HFF-Myc (cell line): Measurements from ENCODE around the gene CYB5R2.

ENCODE experiments used
- DNase-seq: peaks from one replicate; pipeline ENCODE4 v3.0.0-alpha.2; 2011; ENCODE audit warnings: low read depth; ENCODE audit errors: extremely low read depth
- H3K4me3 ChIP-seq: replicated peaks from 2 replicates; pipeline ENCODE4 v1.5.1; 2011; ENCODE audit warnings: low read depth, mild to moderate bottlenecking, control low read depth, low read length
- CTCF ChIP-seq: IDR thresholded peaks from 2 replicates; pipeline ENCODE4 v1.5.1; 2012; ENCODE audit warnings: mild to moderate bottlenecking, low read depth, low read length, control low read depth; ENCODE audit errors: missing control alignments

CYB5R2 gene

GRCh38 chr11:7677796-7678201 is 4.5 kb upstream of the CYB5R2 start:
- H3K4me3 ChIP-seq, result 0 out of 2 replicates have a peak overlapping the region, but pooled peaks have one; percentile 2
- DNase-seq, result peak; percentile 88
- TF ChIP-seq CTCF, result no peak

GRCh38 chr11:7677071-7677470 is 3.8 kb upstream of the CYB5R2 start:
- no peak for DNase-seq
- H3K4me3 ChIP-seq, result peak overlapping the region; percentile 10
- no peak for TF ChIP-seq CTCF

GRCh38 chr11:7675631-7676030 is 2.3 kb upstream of the CYB5R2 start:
- DNase-seq, result no peak
- no peak overlapping the region for H3K4me3 ChIP-seq
- no peak for TF ChIP-seq CTCF

GRCh38 chr11:7673724-7674434 is 579 bp upstream of the CYB5R2 start:
- no peak for DNase-seq
- H3K4me3 ChIP-seq, result peak overlapping the region; percentile 68

GRCh38 chr11:7672276-7672959 is 882 bp downstream of the CYB5R2 start:
- peak overlapping the region; percentile 68 for H3K4me3 ChIP-seq
- TF ChIP-seq CTCF, result no peak
- DNase-seq, result no peak

More at GRCh38 chr11:7673724-7674434, 579 bp upstream of the CYB5R2 start:
- TF ChIP-seq CTCF, result no peak

- no peak overlapping the region for H3K4me3 ChIP-seq
- no peak for TF ChIP-seq CTCF
- DNase-seq, result no peak
Observed at GRCh38 chr11:7671347-7672215, 1.7 kb downstream of the CYB5R2 start.
